ENCODE data around the gene SCAMP2.
"Not testable (repeated sequence)": the region's sequence is repeated elsewhere in the genome, so short reads cannot be mapped to it uniquely, and the experiment has no call there.

Gene SCAMP2

GRCh38 chr15:74889883-74890664, 16.9 kb upstream of the SCAMP2 start, which contains the start of gene MPI:
TSS of gene MPI (plus strand) at chr15:74890042. CDS start at chr15:74890074, 32 bp downstream.
- DNase-seq, result peak; percentile 77

GRCh38 chr15:74889390-74889882, 16.3 kb upstream of the SCAMP2 start:
- DNase-seq, result no peak

GRCh38 chr15:74888716-74889115, 15.6 kb upstream of the SCAMP2 start:
- DNase-seq, result no peak

- DNase-seq, result not testable (repeated sequence)
Observed at GRCh38 chr15:74887537-74888193, 14.5 kb upstream of the SCAMP2 start.

- no peak for DNase-seq
Observed at GRCh38 chr15:74885461-74885860, 12.3 kb upstream of the SCAMP2 start.

- no peak for DNase-seq
Observed at GRCh38 chr15:74884428-74885223, 11.5 kb upstream of the SCAMP2 start.

- no peak for DNase-seq
Observed at GRCh38 chr15:74882528-74882927, 9.4 kb upstream of the SCAMP2 start.

- no peak for DNase-seq
Observed at GRCh38 chr15:74878273-74878672, 5.1 kb upstream of the SCAMP2 start.

GRCh38 chr15:74873756-74874424, 725 bp upstream of the SCAMP2 start:
- DNase-seq, result no peak

- no peak for DNase-seq
Observed at GRCh38 chr15:74872702-74873035, 496 bp downstream of the SCAMP2 start.

GRCh38 chr15:74870436-74871215, 2.5 kb downstream of the SCAMP2 start:
- no peak for DNase-seq

- DNase-seq, result no peak
Observed at GRCh38 chr15:74869726-74870407, 3.3 kb downstream of the SCAMP2 start.

GRCh38 chr15:74869372-74869725, 3.8 kb downstream of the SCAMP2 start:
- DNase-seq, result no peak

GRCh38 chr15:74868059-74868458, 5.1 kb downstream of the SCAMP2 start:
- DNase-seq, result no peak

GRCh38 chr15:74867466-74868038, 5.6 kb downstream of the SCAMP2 start:
- DNase-seq, result no peak

- no peak for DNase-seq
Observed at GRCh38 chr15:74866090-74866489, 7.1 kb downstream of the SCAMP2 start.

GRCh38 chr15:74865316-74865715, 7.8 kb downstream of the SCAMP2 start:
- DNase-seq, result no peak

GRCh38 chr15:74864296-74864695, 8.9 kb downstream of the SCAMP2 start:
- no peak for DNase-seq

GRCh38 chr15:74863239-74864056, 9.7 kb downstream of the SCAMP2 start:
- DNase-seq, result no peak

- DNase-seq, result no peak
Observed at GRCh38 chr15:74858369-74858740, 14.8 kb downstream of the SCAMP2 start.

Measured in activated CD4-positive, alpha-beta T cell treated with anti-CD3 and anti-CD28 coated beads for 1 hour (primary cell).